K562 (cell line): ENCODE data around the gene SPHK2. TPM values are rescaled to one million over a fixed set of nuclear protein-coding genes. Genes with fewer than 3 reads are reported as not detected.
A peak's percentile ranks its signal among the peaks of the same experiment; 100 is the strongest.

ENCODE experiments used
- CC2D1A ChIP-seq: fragments of 450-650 bp; IDR thresholded peaks from 2 replicates; pipeline ENCODE4 v1.6.1; 2017; ENCODE audit warnings: mild to moderate bottlenecking
- GATAD2B ChIP-seq: fragments of 450-650 bp; IDR thresholded peaks from 2 replicates; pipeline ENCODE4 v1.6.1; 2017; ENCODE audit warnings: mild to moderate bottlenecking, borderline replicate concordance
- HIVEP1 ChIP-seq: fragments of 250-450 bp; sonication (Bioruptor Pico); IDR thresholded peaks from 2 replicates; pipeline ENCODE4 v1.4.0; 2020; ENCODE audit warnings: mild to moderate bottlenecking
- HNRNPLL ChIP-seq: fragments of 200-400 bp; formaldehyde crosslinking; IDR thresholded peaks from 2 replicates; pipeline ENCODE4 v1.6.1; 2017; ENCODE audit warnings: low read length, low read depth, mild to moderate bottlenecking; ENCODE audit not compliant: poor library complexity, severe bottlenecking
- JUN ChIP-seq, 2 experiments: sonication (generic) in 1 of 2; formaldehyde crosslinking in 1 of 2; IDR thresholded peaks; 2 replicates each; pipeline versions ENCODE4 v1.6.1 to v1.8.0; 2012 to 2022; ENCODE audit warnings: borderline replicate concordance in 2 of 2, mild to moderate bottlenecking in 2 of 2, improper control_type of control experiment in 1 of 2, low read depth in 1 of 2, low read length in 1 of 2, missing genetic modification reagents in 1 of 2
- MAZ ChIP-seq, 2 experiments: fragments of 450-650 bp in 1 of 2; sonication (generic) in 1 of 2; formaldehyde crosslinking; IDR thresholded peaks in 1 of 2; conservative IDR thresholded peaks in 1 of 2; 2 replicates each; pipeline versions ENCODE4 v1.4.0 to v1.5.0; 2020; ENCODE audit warnings: mild to moderate bottlenecking in 1 of 2, missing genetic modification reagents in 1 of 2
- MEIS2 ChIP-seq: fragments of 450-650 bp; IDR thresholded peaks from 2 replicates; pipeline ENCODE4 v1.6.1; 2014; ENCODE audit warnings: mild to moderate bottlenecking; ENCODE audit not compliant: partially characterized antibody
- SRSF1 ChIP-seq: fragments of 200-400 bp; formaldehyde crosslinking; IDR thresholded peaks from 2 replicates; pipeline ENCODE4 v1.6.1; 2017; ENCODE audit warnings: mild to moderate bottlenecking, low read depth, low read length, moderate library complexity
- STAG1 ChIP-seq: sonication (generic); formaldehyde crosslinking; IDR thresholded peaks from 2 replicates; pipeline ENCODE4 v1.5.0; 2020; ENCODE audit warnings: missing genetic modification reagents, borderline replicate concordance
- TCF3 ChIP-seq: sonication (generic); formaldehyde crosslinking; IDR thresholded peaks from 2 replicates; pipeline ENCODE4 v1.4.0; 2020; ENCODE audit warnings: mild to moderate bottlenecking, missing genetic modification reagents
- ZKSCAN3 ChIP-seq: fragments of 250-450 bp; sonication (Bioruptor Pico); IDR thresholded peaks from 2 replicates; pipeline ENCODE4 v1.4.0; 2020
- ZNF589 ChIP-seq: fragments of 200-800 bp; sonication (Bioruptor generic); IDR thresholded peaks from 2 replicates; pipeline ENCODE4 v1.6.1; 2016; ENCODE audit warnings: low read depth, missing genetic modification characterization, missing compliant biosample characterization
- polyA plus RNA-seq, 8 experiments: library from polyadenylated mRNA; depleted of rRNA in 4 of 8; stranded (reverse) in 5 of 8; unstranded in 3 of 8; fragments of >200 nt; fragmentation: Nextera tagmentation in 2 of 8; fragmentation: Illumina TruSeq in 1 of 8; extraction: Ambion mirVana in 2 of 8; extraction: Trizol in 1 of 8; gene quantifications; 2 replicates each; pipeline versions ENCODE4 v1.2.1 to v1.2.3, GENCODE V29; 2011 to 2014; ENCODE audit warnings: inconsistent platforms in 1 of 8, missing spikeins in 1 of 8
- total RNA-seq, 7 experiments: library from RNA; depleted of rRNA in 6 of 7; stranded (reverse); fragments of >200 nt in 6 of 7; fragmentation: Illumina TruSeq in 2 of 7; extraction: Trizol in 2 of 7; gene quantifications; 2 replicates each; pipeline versions ENCODE4 v1.2.1 to v1.2.3, GENCODE V29; 2011 to 2021; ENCODE audit warnings: low replicate concordance in 1 of 7
- TF ChIP-seq, protein P1 (sequence below): fragments of 450-650 bp; IDR thresholded peaks from 2 replicates; pipeline ENCODE4 v1.6.1; 2018; ENCODE audit warnings: mild to moderate bottlenecking, low read depth; ENCODE audit not compliant: partially characterized antibody
- TF ChIP-seq, protein P2 (sequence below): sonication (generic); formaldehyde crosslinking; IDR thresholded peaks from 2 replicates; pipeline ENCODE4 v1.8.1; 2023; ENCODE audit warnings: missing genetic modification reagents, mild to moderate bottlenecking, borderline replicate concordance
- TF ChIP-seq, protein P3 (sequence below): sonication (generic); formaldehyde crosslinking; IDR thresholded peaks from 2 replicates; pipeline ENCODE4 v1.8.0; 2022; ENCODE audit warnings: missing genetic modification reagents, mild to moderate bottlenecking, borderline replicate concordance
- TF ChIP-seq, protein P4 (sequence below): fragments of 450-650 bp; IDR thresholded peaks from one replicate; pipeline ENCODE4 v1.6.1; 2018; ENCODE audit warnings: mild to moderate bottlenecking, moderate library complexity; ENCODE audit not compliant: partially characterized antibody

The SPHK2 gene
- total and polyA plus RNA-seq, 9 of the 15 experiments (the other 6 are each of a cell fraction or from before 2014, with no cell fraction given), result 0.10 to 15.2 (median 2.9) TPM

DNA sequence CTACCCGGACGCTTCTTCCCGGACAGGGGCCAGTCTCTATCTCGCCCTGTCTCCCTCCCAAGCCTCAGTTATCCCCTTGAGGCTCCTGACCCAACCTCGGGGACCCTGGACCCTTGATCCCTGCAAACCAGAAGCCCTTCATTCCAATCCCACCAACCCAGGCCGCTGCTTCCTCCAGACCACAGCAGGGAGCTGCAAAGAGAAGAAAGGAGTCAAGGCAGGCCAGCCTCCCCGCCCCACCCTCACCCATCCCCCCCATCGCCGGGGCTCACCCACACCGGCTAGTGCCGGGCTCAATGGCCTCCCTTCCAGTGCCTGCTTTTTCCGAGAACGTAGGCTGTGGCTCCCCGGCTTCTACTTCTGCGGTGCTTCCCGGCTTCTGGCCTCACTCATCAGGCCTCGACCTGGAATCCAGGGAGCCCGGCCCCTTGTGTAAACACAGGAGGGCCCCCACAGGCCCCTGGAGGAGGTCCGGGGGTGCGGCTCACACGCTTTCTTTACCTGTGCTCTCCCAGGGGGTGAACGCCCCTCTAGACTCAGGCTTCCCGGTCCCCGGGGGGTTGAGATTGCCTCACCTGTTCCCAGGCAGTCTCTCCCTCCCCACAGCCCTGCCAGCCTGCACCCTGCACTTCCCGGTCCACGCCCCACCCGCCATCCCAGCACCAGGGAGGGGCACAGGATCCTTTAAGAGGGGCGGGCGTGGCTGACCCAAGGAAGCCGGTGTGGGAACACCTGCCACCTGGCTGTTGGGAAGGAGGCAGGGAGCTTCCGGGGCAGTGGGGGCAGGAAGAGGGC, 4.7 kb upstream of the SPHK2 start, which contains the start of gene FAM83E (continued):
- TF ChIP-seq, protein P1, sequence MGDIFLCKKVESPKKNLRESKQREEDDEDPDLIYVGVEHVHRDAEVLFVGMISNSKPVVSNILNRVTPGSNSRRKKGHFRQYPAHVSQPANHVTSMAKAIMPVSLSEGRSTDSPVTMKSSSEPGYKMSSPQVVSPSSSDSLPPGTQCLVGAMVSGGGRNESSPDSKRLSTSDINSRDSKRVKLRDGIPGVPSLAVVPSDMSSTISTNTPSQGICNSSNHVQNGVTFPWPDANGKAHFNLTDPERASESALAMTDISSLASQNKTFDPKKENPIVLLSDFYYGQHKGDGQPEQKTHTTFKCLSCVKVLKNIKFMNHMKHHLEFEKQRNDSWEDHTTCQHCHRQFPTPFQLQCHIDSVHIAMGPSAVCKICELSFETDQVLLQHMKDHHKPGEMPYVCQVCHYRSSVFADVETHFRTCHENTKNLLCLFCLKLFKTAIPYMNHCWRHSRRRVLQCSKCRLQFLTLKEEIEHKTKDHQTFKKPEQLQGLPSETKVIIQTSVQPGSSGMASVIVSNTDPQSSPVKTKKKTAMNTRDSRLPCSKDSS, result no peak
- TF ChIP-seq TCF3 (CRISPR knock-in tag), result no peak
- no peak for TF ChIP-seq STAG1 (CRISPR knock-in tag)
- TF ChIP-seq ZKSCAN3 (CRISPR knock-in tag), result no peak
- no peak for TF ChIP-seq SRSF1
- no peak for TF ChIP-seq MEIS2
- TF ChIP-seq, protein P2, sequence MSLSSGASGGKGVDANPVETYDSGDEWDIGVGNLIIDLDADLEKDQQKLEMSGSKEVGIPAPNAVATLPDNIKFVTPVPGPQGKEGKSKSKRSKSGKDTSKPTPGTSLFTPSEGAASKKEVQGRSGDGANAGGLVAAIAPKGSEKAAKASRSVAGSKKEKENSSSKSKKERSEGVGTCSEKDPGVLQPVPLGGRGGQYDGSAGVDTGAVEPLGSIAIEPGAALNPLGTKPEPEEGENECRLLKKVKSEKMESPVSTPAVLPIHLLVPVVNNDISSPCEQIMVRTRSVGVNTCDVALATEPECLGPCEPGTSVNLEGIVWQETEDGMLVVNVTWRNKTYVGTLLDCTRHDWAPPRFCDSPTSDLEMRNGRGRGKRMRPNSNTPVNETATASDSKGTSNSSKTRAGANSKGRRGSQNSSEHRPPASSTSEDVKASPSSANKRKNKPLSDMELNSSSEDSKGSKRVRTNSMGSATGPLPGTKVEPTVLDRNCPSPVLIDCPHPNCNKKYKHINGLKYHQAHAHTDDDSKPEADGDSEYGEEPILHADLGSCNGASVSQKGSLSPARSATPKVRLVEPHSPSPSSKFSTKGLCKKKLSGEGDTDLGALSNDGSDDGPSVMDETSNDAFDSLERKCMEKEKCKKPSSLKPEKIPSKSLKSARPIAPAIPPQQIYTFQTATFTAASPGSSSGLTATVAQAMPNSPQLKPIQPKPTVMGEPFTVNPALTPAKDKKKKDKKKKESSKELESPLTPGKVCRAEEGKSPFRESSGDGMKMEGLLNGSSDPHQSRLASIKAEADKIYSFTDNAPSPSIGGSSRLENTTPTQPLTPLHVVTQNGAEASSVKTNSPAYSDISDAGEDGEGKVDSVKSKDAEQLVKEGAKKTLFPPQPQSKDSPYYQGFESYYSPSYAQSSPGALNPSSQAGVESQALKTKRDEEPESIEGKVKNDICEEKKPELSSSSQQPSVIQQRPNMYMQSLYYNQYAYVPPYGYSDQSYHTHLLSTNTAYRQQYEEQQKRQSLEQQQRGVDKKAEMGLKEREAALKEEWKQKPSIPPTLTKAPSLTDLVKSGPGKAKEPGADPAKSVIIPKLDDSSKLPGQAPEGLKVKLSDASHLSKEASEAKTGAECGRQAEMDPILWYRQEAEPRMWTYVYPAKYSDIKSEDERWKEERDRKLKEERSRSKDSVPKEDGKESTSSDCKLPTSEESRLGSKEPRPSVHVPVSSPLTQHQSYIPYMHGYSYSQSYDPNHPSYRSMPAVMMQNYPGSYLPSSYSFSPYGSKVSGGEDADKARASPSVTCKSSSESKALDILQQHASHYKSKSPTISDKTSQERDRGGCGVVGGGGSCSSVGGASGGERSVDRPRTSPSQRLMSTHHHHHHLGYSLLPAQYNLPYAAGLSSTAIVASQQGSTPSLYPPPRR, result no peak
- no peak for TF ChIP-seq HIVEP1 (CRISPR knock-in tag)
- TF ChIP-seq CC2D1A, result no peak
- no peak for TF ChIP-seq HNRNPLL
- TF ChIP-seq ZNF589 (CRISPR knock-in tag), result no peak
- no peak for TF ChIP-seq GATAD2B
- TF ChIP-seq, protein P3, sequence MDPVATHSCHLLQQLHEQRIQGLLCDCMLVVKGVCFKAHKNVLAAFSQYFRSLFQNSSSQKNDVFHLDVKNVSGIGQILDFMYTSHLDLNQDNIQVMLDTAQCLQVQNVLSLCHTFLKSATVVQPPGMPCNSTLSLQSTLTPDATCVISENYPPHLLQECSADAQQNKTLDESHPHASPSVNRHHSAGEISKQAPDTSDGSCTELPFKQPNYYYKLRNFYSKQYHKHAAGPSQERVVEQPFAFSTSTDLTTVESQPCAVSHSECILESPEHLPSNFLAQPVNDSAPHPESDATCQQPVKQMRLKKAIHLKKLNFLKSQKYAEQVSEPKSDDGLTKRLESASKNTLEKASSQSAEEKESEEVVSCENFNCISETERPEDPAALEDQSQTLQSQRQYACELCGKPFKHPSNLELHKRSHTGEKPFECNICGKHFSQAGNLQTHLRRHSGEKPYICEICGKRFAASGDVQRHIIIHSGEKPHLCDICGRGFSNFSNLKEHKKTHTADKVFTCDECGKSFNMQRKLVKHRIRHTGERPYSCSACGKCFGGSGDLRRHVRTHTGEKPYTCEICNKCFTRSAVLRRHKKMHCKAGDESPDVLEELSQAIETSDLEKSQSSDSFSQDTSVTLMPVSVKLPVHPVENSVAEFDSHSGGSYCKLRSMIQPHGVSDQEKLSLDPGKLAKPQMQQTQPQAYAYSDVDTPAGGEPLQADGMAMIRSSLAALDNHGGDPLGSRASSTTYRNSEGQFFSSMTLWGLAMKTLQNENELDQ, result no peak
- peak; percentile 17 to 50; a peak in 1 of 4 replicates for TF ChIP-seq MAZ (CRISPR knock-in tag; conservative IDR thresholded peaks at IDR 0.05 in 1 of 2, IDR thresholded peaks at IDR 0.05 in 1 of 2)
- TF ChIP-seq JUN (IDR thresholded peaks at IDR 0.05; ENCODE audit: borderline replicate concordance, low read depth, low read length), result no peak
- TF ChIP-seq JUN (CRISPR knock-in tag; IDR thresholded peaks at IDR 0.05; ENCODE audit: borderline replicate concordance), result no peak
- TF ChIP-seq, protein P4, sequence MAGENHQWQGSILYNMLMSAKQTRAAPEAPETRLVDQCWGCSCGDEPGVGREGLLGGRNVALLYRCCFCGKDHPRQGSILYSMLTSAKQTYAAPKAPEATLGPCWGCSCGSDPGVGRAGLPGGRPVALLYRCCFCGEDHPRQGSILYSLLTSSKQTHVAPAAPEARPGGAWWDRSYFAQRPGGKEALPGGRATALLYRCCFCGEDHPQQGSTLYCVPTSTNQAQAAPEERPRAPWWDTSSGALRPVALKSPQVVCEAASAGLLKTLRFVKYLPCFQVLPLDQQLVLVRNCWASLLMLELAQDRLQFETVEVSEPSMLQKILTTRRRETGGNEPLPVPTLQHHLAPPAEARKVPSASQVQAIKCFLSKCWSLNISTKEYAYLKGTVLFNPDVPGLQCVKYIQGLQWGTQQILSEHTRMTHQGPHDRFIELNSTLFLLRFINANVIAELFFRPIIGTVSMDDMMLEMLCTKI, result no peak
